ENCODE data around the gene ITGA6.
A peak's percentile ranks its signal among the peaks of the same experiment; 100 is the strongest.

Gene ITGA6

GRCh38 chr2:172427256-172427989 is at the start of gene ITGA6:
TSS of gene ITGA6 (plus strand) at chr2:172427586.
- H3K27me3 ChIP-seq (ENCODE audit: low read depth) = no peaks in the 10 kb centered on the region
- DNase-seq (ENCODE audit: low spot score in 2 of 2) = peak; percentile 80 to 88
- no peaks in the 10 kb centered on the region for H3K36me3 ChIP-seq (replicated peaks)
- in situ Hi-C loops (cut with MboI; ENCODE audit: low sequenced_read_pairs) = no loop called here
- H3K4me1 ChIP-seq = peaks cover 22% of the 10 kb centered on the region
- no peaks in the 10 kb centered on the region for H3K9me3 ChIP-seq
- H3K4me3 ChIP-seq = peak within 1 kb of the TSS; percentile 62

GRCh38 chr2:172380436-172381274 is 46.7 kb upstream of the ITGA6 start:
- Histone ChIP-seq H3K27me3 (ENCODE audit: low read depth) (peaks cover 6% of the 10 kb centered on the region; the same call in 1 of the 2 replicates), H3K4me1 (peaks cover 8% of the 10 kb centered on the region), H3K9me3 (0 out of 2 replicates have a peak, but pooled peaks cover 2% of the 10 kb centered on the region), H3K4me3 (no peak overlapping the region), H3K36me3 (replicated peaks) (no peaks in the 10 kb centered on the region)
- in situ Hi-C loops (cut with MboI; ENCODE audit: low sequenced_read_pairs) = no loop called here
- DNase-seq (ENCODE audit: low spot score in 2 of 2) = peak; percentile 63 to 67

GRCh38 chr2:172381275-172382027 is 45.9 kb upstream of the ITGA6 start:
- H3K9me3 ChIP-seq = 0 out of 2 replicates have a peak, but pooled peaks cover 2% of the 10 kb centered on the region
- no peaks in the 10 kb centered on the region for H3K27me3 ChIP-seq (ENCODE audit: low read depth)
- H3K36me3 ChIP-seq (replicated peaks) = no peaks in the 10 kb centered on the region
- H3K4me1 ChIP-seq = peaks cover 8% of the 10 kb centered on the region
- in situ Hi-C loops (cut with MboI; ENCODE audit: low sequenced_read_pairs) = no loop called here
- DNase-seq (ENCODE audit: low spot score in 2 of 2) = no peak
- no peak overlapping the region for H3K4me3 ChIP-seq

GRCh38 chr2:172387361-172387760 is 40.0 kb upstream of the ITGA6 start:
- DNase-seq (ENCODE audit: low spot score in 2 of 2) = no peak
- Histone ChIP-seq H3K9me3 (no peaks in the 10 kb centered on the region), H3K4me3 (no peak overlapping the region), H3K27me3 (ENCODE audit: low read depth) (no peaks in the 10 kb centered on the region), H3K4me1 (peaks cover 3% of the 10 kb centered on the region; the same call in 1 of the 2 replicates), H3K36me3 (replicated peaks) (no peaks in the 10 kb centered on the region)
- in situ Hi-C loops (cut with MboI; ENCODE audit: low sequenced_read_pairs) = no loop called here

- in situ Hi-C loops (cut with MboI; ENCODE audit: low sequenced_read_pairs) = no loop called here
- Histone ChIP-seq H3K4me1 (peaks cover 3% of the 10 kb centered on the region; the same call in 1 of the 2 replicates), H3K36me3 (replicated peaks) (no peaks in the 10 kb centered on the region), H3K27me3 (ENCODE audit: low read depth) (no peaks in the 10 kb centered on the region), H3K9me3 (no peaks in the 10 kb centered on the region), H3K4me3 (no peak overlapping the region)
- DNase-seq (ENCODE audit: low spot score in 2 of 2) = no peak
Measured at GRCh38 chr2:172389685-172390339, 37.6 kb upstream of the ITGA6 start.

GRCh38 chr2:172394002-172394401 is 33.4 kb upstream of the ITGA6 start:
- no peaks in the 10 kb centered on the region for H3K9me3 ChIP-seq
- H3K27me3 ChIP-seq (ENCODE audit: low read depth) = no peaks in the 10 kb centered on the region
- DNase-seq (ENCODE audit: low spot score in 2 of 2) = no peak
- no peaks in the 10 kb centered on the region for H3K36me3 ChIP-seq (replicated peaks)
- in situ Hi-C loops (cut with MboI; ENCODE audit: low sequenced_read_pairs) = no loop called here
- peaks cover 3% of the 10 kb centered on the region; the same call in 1 of the 2 replicates for H3K4me1 ChIP-seq
- no peak overlapping the region for H3K4me3 ChIP-seq

GRCh38 chr2:172395503-172395902 is 31.9 kb upstream of the ITGA6 start:
- H3K36me3 ChIP-seq (replicated peaks) = no peaks in the 10 kb centered on the region
- H3K27me3 ChIP-seq (ENCODE audit: low read depth) = no peaks in the 10 kb centered on the region
- H3K9me3 ChIP-seq = no peaks in the 10 kb centered on the region
- H3K4me3 ChIP-seq = no peak overlapping the region
- H3K4me1 ChIP-seq = peaks cover 3% of the 10 kb centered on the region; the same call in 1 of the 2 replicates
- no peak for DNase-seq (ENCODE audit: low spot score in 2 of 2)
- in situ Hi-C loops (cut with MboI; ENCODE audit: low sequenced_read_pairs) = no loop called here

GRCh38 chr2:172397148-172397834 is 30.1 kb upstream of the ITGA6 start:
- in situ Hi-C loops (cut with MboI; ENCODE audit: low sequenced_read_pairs) = no loop called here
- Histone ChIP-seq H3K27me3 (ENCODE audit: low read depth) (no peaks in the 10 kb centered on the region), H3K4me1 (no peaks in the 10 kb centered on the region), H3K36me3 (replicated peaks) (no peaks in the 10 kb centered on the region), H3K4me3 (no peak overlapping the region), H3K9me3 (no peaks in the 10 kb centered on the region)
- DNase-seq (ENCODE audit: low spot score in 2 of 2) = peak in 1 of 2 experiments; percentile 29

- no peaks in the 10 kb centered on the region for H3K27me3 ChIP-seq (ENCODE audit: low read depth)
- H3K36me3 ChIP-seq (replicated peaks) = no peaks in the 10 kb centered on the region
- DNase-seq (ENCODE audit: low spot score in 2 of 2) = no peak
- H3K9me3 ChIP-seq = no peaks in the 10 kb centered on the region
- H3K4me1 ChIP-seq = no peaks in the 10 kb centered on the region
- in situ Hi-C loops (cut with MboI; ENCODE audit: low sequenced_read_pairs) = no loop called here
- H3K4me3 ChIP-seq = no peak overlapping the region
Measured at GRCh38 chr2:172398440-172398839, 28.9 kb upstream of the ITGA6 start.

- no peaks in the 10 kb centered on the region for H3K9me3 ChIP-seq
- peaks cover 9% of the 10 kb centered on the region for H3K4me1 ChIP-seq
Measured at GRCh38 chr2:172399765-172400164, 27.6 kb upstream of the ITGA6 start.

GRCh38 chr2:172402198-172402597 is 25.2 kb upstream of the ITGA6 start:
- no peak overlapping the region for H3K4me3 ChIP-seq
- DNase-seq (ENCODE audit: low spot score in 2 of 2) = no peak
- no peaks in the 10 kb centered on the region for H3K9me3 ChIP-seq
- in situ Hi-C loops (cut with MboI; ENCODE audit: low sequenced_read_pairs) = no loop called here
- H3K4me1 ChIP-seq = peaks cover 13% of the 10 kb centered on the region
- no peaks in the 10 kb centered on the region for H3K27me3 ChIP-seq (ENCODE audit: low read depth)
- no peaks in the 10 kb centered on the region for H3K36me3 ChIP-seq (replicated peaks)

More at GRCh38 chr2:172399765-172400164, 27.6 kb upstream of the ITGA6 start:
- H3K36me3 ChIP-seq (replicated peaks) = no peaks in the 10 kb centered on the region
- no peak for DNase-seq (ENCODE audit: low spot score in 2 of 2)
- in situ Hi-C loops (cut with MboI; ENCODE audit: low sequenced_read_pairs) = no loop called here
- H3K27me3 ChIP-seq (ENCODE audit: low read depth) = no peaks in the 10 kb centered on the region
- H3K4me3 ChIP-seq = no peak overlapping the region

- Histone ChIP-seq H3K4me1 (peaks cover 13% of the 10 kb centered on the region), H3K36me3 (replicated peaks) (no peaks in the 10 kb centered on the region), H3K27me3 (ENCODE audit: low read depth) (no peaks in the 10 kb centered on the region), H3K4me3 (no peak overlapping the region), H3K9me3 (no peaks in the 10 kb centered on the region)
- in situ Hi-C loops (cut with MboI; ENCODE audit: low sequenced_read_pairs) = no loop called here
- no peak for DNase-seq (ENCODE audit: low spot score in 2 of 2)
Measured at GRCh38 chr2:172403402-172403801, 24.0 kb upstream of the ITGA6 start.
